IPS-20b (cell line): ENCODE results near the gene TAMALIN.
"Not testable (repeated sequence)": the region's sequence is repeated elsewhere in the genome, so short reads cannot be mapped to it uniquely, and the experiment has no call there.

Experiments
- H3K27ac ChIP-seq: one replicate; pipeline ENCODE4 v1.5.1; 2013; ENCODE audit warnings: low read length
- H3K27me3 ChIP-seq: 2 replicates; pipeline ENCODE4 v1.6.1; 2013; ENCODE audit warnings: mild to moderate bottlenecking, low read length, inconsistent platforms; ENCODE audit not compliant: insufficient read depth
- H3K36me3 ChIP-seq: 2 replicates; pipeline ENCODE4 v1.6.1; 2013; ENCODE audit warnings: low read depth, mild to moderate bottlenecking, inconsistent platforms, low read length, moderate library complexity; ENCODE audit not compliant: insufficient read depth
- H3K4me1 ChIP-seq: 2 replicates; pipeline ENCODE4 v1.6.1; 2013; ENCODE audit warnings: mild to moderate bottlenecking, control low read depth, inconsistent platforms, low read length, moderate library complexity; ENCODE audit not compliant: insufficient read depth
- H3K4me3 ChIP-seq: 2 replicates; pipeline ENCODE4 v1.5.1; 2013; ENCODE audit warnings: mild to moderate bottlenecking, low read length, inconsistent platforms
- H3K9ac ChIP-seq: 2 replicates; pipeline ENCODE4 v1.6.1; 2013; ENCODE audit warnings: low read depth, mild to moderate bottlenecking, inconsistent platforms, low read length, moderate library complexity
- H3K9me3 ChIP-seq: 2 replicates; pipeline ENCODE4 v1.6.1; 2013; ENCODE audit warnings: mild to moderate bottlenecking, low read depth, low read length, inconsistent platforms; ENCODE audit not compliant: insufficient read depth

Gene TAMALIN

DNA sequence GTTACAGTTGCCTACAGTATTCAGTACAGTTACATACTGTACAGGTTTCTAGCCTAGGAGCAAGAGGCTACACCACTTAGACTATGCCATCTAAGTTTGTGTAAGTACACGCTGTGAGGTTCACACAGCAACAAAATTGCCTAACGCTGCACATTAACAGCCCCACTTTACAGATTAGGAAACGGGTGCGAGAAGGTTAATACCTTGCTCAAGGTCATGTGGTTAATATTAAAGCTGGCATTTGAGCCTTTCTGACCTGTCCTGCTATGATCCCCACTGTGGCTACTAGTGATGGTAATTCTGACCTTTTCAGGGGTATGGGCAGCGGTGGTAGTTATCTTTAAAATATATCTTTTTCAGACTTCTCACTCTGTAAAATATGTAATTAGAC is 34.3 kb upstream of the TAMALIN start:
- peaks cover 17% of the 10 kb centered on the region for H3K4me1 ChIP-seq
- no peaks in the 10 kb centered on the region for H3K9me3 ChIP-seq
- peaks cover 22% of the 10 kb centered on the region for H3K36me3 ChIP-seq
- H3K9ac ChIP-seq = no peak overlapping the region
- H3K27ac ChIP-seq = no peak overlapping the region
- H3K4me3 ChIP-seq = no peak overlapping the region
- H3K27me3 ChIP-seq = no peaks in the 10 kb centered on the region

DNA sequence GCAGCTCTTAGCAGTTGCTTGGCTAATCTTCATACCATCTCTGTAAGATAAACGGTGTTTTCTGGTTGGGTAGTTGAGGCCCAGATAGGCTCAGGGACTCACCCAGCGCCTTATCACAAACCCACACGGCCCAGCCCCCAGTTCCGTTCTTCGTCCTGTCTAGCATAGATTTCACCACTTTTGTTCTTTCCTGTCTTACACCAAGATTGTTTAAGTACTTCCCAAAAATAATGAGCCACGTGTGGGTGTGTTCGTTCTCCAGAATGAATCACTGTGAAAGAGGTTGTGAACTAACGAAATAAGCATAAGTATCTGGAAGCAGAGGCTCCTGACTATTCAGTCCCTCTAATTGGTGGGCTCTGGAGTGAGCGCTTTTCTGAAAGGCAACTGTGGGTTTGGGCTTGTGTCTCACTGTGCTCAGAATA is 33.9 kb upstream of the TAMALIN start:
- Histone ChIP-seq H3K27ac (no peak overlapping the region), H3K4me1 (peaks cover 17% of the 10 kb centered on the region), H3K27me3 (no peaks in the 10 kb centered on the region), H3K36me3 (peaks cover 25% of the 10 kb centered on the region), H3K9me3 (no peaks in the 10 kb centered on the region), H3K4me3 (no peak overlapping the region), H3K9ac (no peak overlapping the region)

DNA sequence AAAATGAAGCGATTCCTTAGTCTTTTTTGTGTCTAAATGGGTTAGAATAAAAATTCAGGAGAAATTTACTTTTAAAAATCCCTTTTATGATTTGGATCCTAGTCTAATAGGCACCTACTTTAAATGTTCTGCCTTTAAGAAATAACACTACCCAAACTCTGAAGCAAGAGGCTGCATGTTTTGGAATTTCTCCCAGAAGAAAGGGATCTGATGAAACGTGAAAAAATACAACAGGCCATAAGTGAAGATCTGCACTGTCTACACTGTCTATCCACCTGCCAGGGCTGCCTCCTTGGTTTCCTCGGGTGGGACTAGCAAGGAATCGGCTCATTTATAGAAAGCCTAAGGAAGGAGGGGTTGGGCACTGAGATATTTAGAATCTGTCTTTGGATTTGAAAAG is 33.2 kb upstream of the TAMALIN start:
- Histone ChIP-seq H3K36me3 (peaks cover 30% of the 10 kb centered on the region), H3K27me3 (no peaks in the 10 kb centered on the region), H3K9me3 (no peaks in the 10 kb centered on the region), H3K4me1 (peaks cover 17% of the 10 kb centered on the region), H3K4me3 (no peak overlapping the region), H3K27ac (no peak overlapping the region), H3K9ac (no peak overlapping the region)

DNA sequence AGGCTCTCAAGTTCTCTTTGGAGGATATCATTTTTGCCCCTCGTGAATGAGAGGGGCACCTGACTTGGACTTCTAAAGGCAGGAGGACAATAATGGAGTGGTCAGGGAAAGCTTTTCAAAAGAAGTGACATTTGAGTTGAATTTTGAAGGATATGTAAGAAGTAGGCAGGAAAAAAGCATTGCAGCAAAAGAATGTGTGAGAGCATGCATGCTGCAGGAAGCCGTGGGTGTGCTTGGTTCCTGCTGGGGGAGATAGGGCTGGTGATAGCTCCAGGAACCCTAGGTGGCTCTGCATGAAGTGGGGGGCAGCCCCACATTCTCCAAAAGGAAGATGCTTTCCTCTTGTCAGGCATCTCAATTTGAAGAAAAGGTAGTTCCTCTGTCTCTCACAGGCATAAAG is 32.1 kb upstream of the TAMALIN start:
- H3K27me3 ChIP-seq = no peaks in the 10 kb centered on the region
- H3K36me3 ChIP-seq = peaks cover 30% of the 10 kb centered on the region
- no peak overlapping the region for H3K27ac ChIP-seq
- H3K9ac ChIP-seq = no peak overlapping the region
- H3K4me3 ChIP-seq = no peak overlapping the region
- no peaks in the 10 kb centered on the region for H3K9me3 ChIP-seq
- H3K4me1 ChIP-seq = peaks cover 17% of the 10 kb centered on the region

DNA sequence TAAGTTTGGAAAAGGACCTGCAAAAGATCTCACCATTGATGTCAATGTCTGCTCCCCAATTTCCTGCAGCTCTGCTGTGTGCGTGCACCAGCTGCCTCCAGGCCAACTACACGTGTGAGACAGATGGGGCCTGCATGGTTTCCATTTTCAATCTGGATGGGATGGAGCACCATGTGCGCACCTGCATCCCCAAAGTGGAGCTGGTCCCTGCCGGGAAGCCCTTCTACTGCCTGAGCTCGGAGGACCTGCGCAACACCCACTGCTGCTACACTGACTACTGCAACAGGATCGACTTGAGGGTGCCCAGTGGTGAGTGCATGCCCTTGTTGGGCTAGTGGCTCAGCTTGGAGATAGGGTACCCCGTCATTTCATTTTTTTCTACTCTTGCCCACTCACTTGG is 31.6 kb upstream of the TAMALIN start:
- no peaks in the 10 kb centered on the region for H3K9me3 ChIP-seq
- H3K4me3 ChIP-seq = no peak overlapping the region
- H3K27me3 ChIP-seq = no peaks in the 10 kb centered on the region
- H3K27ac ChIP-seq = no peak overlapping the region
- H3K36me3 ChIP-seq = peaks cover 30% of the 10 kb centered on the region
- no peak overlapping the region for H3K9ac ChIP-seq
- peaks cover 17% of the 10 kb centered on the region for H3K4me1 ChIP-seq

GRCh38 chr12:51976376-51977160 is 30.2 kb upstream of the TAMALIN start:
- Histone ChIP-seq H3K9me3 (no peaks in the 10 kb centered on the region), H3K27ac (no peak overlapping the region), H3K4me3 (no peak overlapping the region), H3K4me1 (peaks cover 17% of the 10 kb centered on the region), H3K36me3 (peaks cover 41% of the 10 kb centered on the region), H3K9ac (no peak overlapping the region), H3K27me3 (no peaks in the 10 kb centered on the region)

- Histone ChIP-seq H3K4me3 (no peak overlapping the region), H3K9ac (no peak overlapping the region), H3K36me3 (peaks cover 48% of the 10 kb centered on the region), H3K27me3 (no peaks in the 10 kb centered on the region), H3K27ac (no peak overlapping the region), H3K9me3 (no peaks in the 10 kb centered on the region), H3K4me1 (peaks cover 17% of the 10 kb centered on the region)
Observed at GRCh38 chr12:51977320-51977753, 29.4 kb upstream of the TAMALIN start.

GRCh38 chr12:51979306-51979705 is 27.4 kb upstream of the TAMALIN start:
- H3K27me3 ChIP-seq, H3K27ac ChIP-seq, H3K4me1 ChIP-seq, H3K9me3 ChIP-seq, H3K4me3 ChIP-seq, H3K9ac ChIP-seq: not testable (repeated sequence)
- H3K36me3 ChIP-seq = peaks cover 67% of the 10 kb centered on the region

- no peak overlapping the region for H3K4me3 ChIP-seq
- no peak overlapping the region for H3K9ac ChIP-seq
- no peak overlapping the region for H3K27ac ChIP-seq
- peaks cover 76% of the 10 kb centered on the region for H3K36me3 ChIP-seq
- no peaks in the 10 kb centered on the region for H3K27me3 ChIP-seq
- no peaks in the 10 kb centered on the region; the same call in 1 of the 2 replicates for H3K4me1 ChIP-seq
- no peaks in the 10 kb centered on the region for H3K9me3 ChIP-seq
Observed at GRCh38 chr12:51980051-51980808, 26.5 kb upstream of the TAMALIN start.

DNA sequence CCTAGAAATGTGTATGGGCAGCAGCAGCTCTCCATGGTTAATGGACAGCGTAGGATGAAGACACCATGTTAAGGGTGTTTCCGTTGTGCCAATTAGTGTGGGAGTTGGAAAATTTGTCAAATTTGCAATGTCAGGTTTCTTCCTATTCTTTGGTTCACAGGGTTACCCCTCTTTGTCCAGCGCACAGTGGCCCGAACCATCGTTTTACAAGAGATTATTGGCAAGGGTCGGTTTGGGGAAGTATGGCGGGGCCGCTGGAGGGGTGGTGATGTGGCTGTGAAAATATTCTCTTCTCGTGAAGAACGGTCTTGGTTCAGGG is 26.0 kb upstream of the TAMALIN start:
- Histone ChIP-seq H3K27ac (no peak overlapping the region), H3K4me3 (no peak overlapping the region), H3K9ac (no peak overlapping the region), H3K4me1 (no peaks in the 10 kb centered on the region), H3K27me3 (no peaks in the 10 kb centered on the region), H3K36me3 (peaks cover 76% of the 10 kb centered on the region), H3K9me3 (no peaks in the 10 kb centered on the region)

DNA sequence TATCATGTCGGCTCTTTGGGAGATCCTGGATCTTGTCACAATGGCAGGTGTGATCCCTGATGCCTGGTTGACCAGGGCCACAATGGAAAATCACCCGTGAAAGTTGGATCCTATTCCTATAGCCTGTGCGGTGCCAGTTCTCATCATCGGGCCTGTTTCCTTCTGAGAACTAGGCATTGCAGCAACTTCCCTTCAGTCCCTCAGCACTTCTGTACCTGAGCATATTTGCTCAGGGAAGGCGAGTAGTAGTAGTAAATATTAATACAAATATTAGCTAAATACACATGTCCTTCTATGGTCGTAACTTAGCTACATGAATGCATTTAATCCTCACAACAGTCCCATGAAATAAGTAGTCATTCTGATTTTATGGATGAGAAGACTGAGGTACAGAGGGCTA is 22.1 kb upstream of the TAMALIN start:
- Histone ChIP-seq H3K36me3 (peaks cover 69% of the 10 kb centered on the region), H3K9ac (no peak overlapping the region), H3K4me3 (no peak overlapping the region), H3K27ac (no peak overlapping the region), H3K4me1 (no peaks in the 10 kb centered on the region), H3K27me3 (no peaks in the 10 kb centered on the region), H3K9me3 (no peaks in the 10 kb centered on the region)

DNA sequence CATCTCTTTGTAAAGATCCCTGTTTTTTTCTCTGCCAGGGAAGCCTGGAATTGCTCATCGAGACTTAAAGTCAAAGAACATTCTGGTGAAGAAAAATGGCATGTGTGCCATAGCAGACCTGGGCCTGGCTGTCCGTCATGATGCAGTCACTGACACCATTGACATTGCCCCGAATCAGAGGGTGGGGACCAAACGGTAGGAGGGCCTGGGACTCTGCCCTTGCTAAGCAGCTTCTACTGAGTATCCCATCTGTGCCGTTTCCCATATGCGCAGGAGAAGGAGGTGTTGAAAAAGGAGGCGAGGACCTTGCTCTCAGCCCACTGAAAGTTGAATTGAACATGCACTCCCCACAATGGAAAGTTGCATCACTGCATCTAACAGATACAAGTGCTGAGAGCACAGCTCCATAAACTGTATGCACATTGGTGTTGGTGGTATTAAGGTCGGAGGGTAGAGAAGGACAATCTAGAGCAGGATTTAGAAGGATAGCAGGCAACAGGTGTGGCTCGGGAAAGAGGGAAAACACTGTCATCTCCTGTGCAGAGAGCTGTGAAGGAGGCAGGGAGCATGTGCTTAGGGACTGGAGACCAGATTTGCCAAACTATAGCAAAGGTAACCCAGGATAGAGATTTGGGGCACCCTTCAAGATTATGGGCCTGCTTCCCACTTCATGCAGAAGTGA is 21.5 kb upstream of the TAMALIN start:
- H3K4me3 ChIP-seq = no peak overlapping the region
- no peak overlapping the region for H3K27ac ChIP-seq
- H3K27me3 ChIP-seq = no peaks in the 10 kb centered on the region
- H3K36me3 ChIP-seq = peaks cover 69% of the 10 kb centered on the region
- no peaks in the 10 kb centered on the region for H3K9me3 ChIP-seq
- H3K4me1 ChIP-seq = no peaks in the 10 kb centered on the region
- no peak overlapping the region for H3K9ac ChIP-seq
